Gastroesophageal sphincter (tissue), 4 donors: Measurements from ENCODE around the gene CHST8. TPM values are rescaled to one million over a fixed set of nuclear protein-coding genes. Genes with fewer than 3 reads are reported as not detected.

ENCODE experiments used
- ATAC-seq: fragments of 150-250 bp; one replicate; pipeline ENCODE4 v1.9.1; 2016; ENCODE audit warnings: mild to moderate bottlenecking, moderate library complexity
- H3K27ac ChIP-seq, 4 donors: fragments of 200-600 bp; sonication (generic) in 3 of 4; 1 replicate in 3 of 4; 2 replicates in 1 of 4; pipeline ENCODE4 v1.5.1; 2016 to 2019
- H3K27me3 ChIP-seq: fragments of 200-600 bp; sonication (generic); one replicate; pipeline ENCODE4 v1.5.1; 2019
- H3K36me3 ChIP-seq, 2 donors: fragments of 200-600 bp; sonication (generic); one replicate each; pipeline ENCODE4 v1.5.1; 2019; ENCODE audit warnings: control low read depth in 1 of 2
- H3K4me1 ChIP-seq, 3 donors: fragments of 200-600 bp; sonication (generic); 1 replicate in 2 of 3; 2 replicates in 1 of 3; pipeline ENCODE4 v1.5.1; 2016 to 2019; ENCODE audit warnings: control low read depth in 2 of 3
- H3K4me3 ChIP-seq, 2 donors: fragments of 200-600 bp; sonication (generic); one replicate each; pipeline ENCODE4 v1.5.1; 2019; ENCODE audit warnings: mild to moderate bottlenecking in 1 of 2, moderate library complexity in 1 of 2
- H3K9me3 ChIP-seq, 3 donors: fragments of 200-600 bp; sonication (generic); one replicate each; pipeline ENCODE4 v1.5.1; 2017 to 2019; ENCODE audit warnings: control low read depth in 2 of 3
- EP300 ChIP-seq: sonication (generic); formaldehyde crosslinking; IDR thresholded peaks from one replicate; pipeline ENCODE4 v1.6.1; 2017; ENCODE audit warnings: antibody characterized with exemption, mild to moderate bottlenecking
- POLR2A ChIP-seq, 2 donors: fragments of 450-650 bp; IDR thresholded peaks; one replicate each; pipeline ENCODE4 v1.6.1; 2017; ENCODE audit warnings: antibody characterized with exemption in 2 of 2, mild to moderate bottlenecking in 2 of 2, moderate library complexity in 1 of 2
- POLR2AphosphoS5 ChIP-seq: sonication (generic); formaldehyde crosslinking; IDR thresholded peaks from one replicate; pipeline ENCODE4 v1.6.1; 2017; ENCODE audit warnings: antibody characterized with exemption
- WGBS, 2 donors: methylation state at CpG; one replicate each; pipeline ENCODE4 v1.1.5; 2018; ENCODE audit warnings: low coverage in 1 of 2; 5-methylcytosine and 5-hydroxymethylcytosine counted together
- total RNA-seq, 4 donors: library from RNA; depleted of rRNA; stranded (reverse); fragments of >200 nt; gene quantifications; one replicate each; pipeline ENCODE4 v1.1.0, GENCODE V29; 2016
- TF ChIP-seq, protein P1 (sequence below), 4 experiments: fragments of 200-600 bp in 2 of 4; fragments of 450-650 bp in 2 of 4; sonication (generic) in 1 of 4; IDR thresholded peaks; one replicate each; pipeline ENCODE4 v1.5.1; 2017 to 2019; ENCODE audit warnings: antibody characterized with exemption in 4 of 4, mild to moderate bottlenecking in 2 of 4, moderate library complexity in 2 of 4

CHST8 gene
- total RNA-seq, 4 donors from 2014 or later = 0.16 to 0.66 (median 0.54) TPM; not detected in 1

DNA sequence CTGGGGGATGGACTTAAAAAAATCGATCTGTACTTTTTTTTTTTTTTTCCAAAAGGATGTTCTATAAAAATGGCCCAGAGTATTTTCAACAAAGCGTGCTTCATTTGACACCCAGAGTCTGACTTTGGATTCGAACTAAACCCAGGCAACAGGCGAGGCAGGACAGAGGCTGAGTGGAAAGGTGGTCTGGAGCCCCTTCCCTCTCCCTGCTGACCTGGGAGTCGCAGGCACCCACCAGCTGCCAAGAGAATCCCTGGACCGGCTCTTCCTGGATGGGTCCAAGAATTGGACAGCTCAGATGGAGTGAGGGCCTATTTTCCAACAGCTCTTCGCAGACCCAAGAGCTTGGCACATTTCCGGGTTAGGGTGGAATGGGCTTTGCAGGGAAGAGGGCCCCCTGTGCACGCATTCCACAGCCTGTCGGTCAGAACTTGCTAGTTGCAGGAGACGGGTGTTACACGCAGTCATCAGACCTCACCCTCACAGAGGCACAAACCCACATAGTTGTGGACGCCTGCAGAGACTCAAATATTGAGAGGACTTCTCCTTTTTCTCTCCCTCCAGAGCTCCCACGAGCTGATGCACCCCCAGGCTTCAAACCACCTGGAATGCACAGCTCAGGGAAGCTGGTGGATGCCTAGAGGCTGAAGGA, 190.1 kb downstream of the CHST8 start:
- Histone ChIP-seq H3K4me1 (no peaks in the 10 kb centered on the region), H3K27me3 (no peaks in the 10 kb centered on the region), H3K9me3 (no peaks in the 10 kb centered on the region), H3K27ac (no peak overlapping the region), H3K4me3 (no peak overlapping the region), H3K36me3 (peaks cover 0 to 75% of the 10 kb centered on the region in 2 donors)
- 43% methylated on average over 5 of the region's 14 CpGs; no CpG with 5 or more reads in 1 of the 2 donors for WGBS, 2 donors
- ATAC-seq = no peak
- TF ChIP-seq POLR2A (IDR thresholded peaks at IDR 0.05) (no peak), POLR2AphosphoS5 (no peak), EP300 (no peak)
- TF ChIP-seq, protein P1, sequence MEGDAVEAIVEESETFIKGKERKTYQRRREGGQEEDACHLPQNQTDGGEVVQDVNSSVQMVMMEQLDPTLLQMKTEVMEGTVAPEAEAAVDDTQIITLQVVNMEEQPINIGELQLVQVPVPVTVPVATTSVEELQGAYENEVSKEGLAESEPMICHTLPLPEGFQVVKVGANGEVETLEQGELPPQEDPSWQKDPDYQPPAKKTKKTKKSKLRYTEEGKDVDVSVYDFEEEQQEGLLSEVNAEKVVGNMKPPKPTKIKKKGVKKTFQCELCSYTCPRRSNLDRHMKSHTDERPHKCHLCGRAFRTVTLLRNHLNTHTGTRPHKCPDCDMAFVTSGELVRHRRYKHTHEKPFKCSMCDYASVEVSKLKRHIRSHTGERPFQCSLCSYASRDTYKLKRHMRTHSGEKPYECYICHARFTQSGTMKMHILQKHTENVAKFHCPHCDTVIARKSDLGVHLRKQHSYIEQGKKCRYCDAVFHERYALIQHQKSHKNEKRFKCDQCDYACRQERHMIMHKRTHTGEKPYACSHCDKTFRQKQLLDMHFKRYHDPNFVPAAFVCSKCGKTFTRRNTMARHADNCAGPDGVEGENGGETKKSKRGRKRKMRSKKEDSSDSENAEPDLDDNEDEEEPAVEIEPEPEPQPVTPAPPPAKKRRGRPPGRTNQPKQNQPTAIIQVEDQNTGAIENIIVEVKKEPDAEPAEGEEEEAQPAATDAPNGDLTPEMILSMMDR (IDR thresholded peaks at IDR 0.05) = no peak

DNA sequence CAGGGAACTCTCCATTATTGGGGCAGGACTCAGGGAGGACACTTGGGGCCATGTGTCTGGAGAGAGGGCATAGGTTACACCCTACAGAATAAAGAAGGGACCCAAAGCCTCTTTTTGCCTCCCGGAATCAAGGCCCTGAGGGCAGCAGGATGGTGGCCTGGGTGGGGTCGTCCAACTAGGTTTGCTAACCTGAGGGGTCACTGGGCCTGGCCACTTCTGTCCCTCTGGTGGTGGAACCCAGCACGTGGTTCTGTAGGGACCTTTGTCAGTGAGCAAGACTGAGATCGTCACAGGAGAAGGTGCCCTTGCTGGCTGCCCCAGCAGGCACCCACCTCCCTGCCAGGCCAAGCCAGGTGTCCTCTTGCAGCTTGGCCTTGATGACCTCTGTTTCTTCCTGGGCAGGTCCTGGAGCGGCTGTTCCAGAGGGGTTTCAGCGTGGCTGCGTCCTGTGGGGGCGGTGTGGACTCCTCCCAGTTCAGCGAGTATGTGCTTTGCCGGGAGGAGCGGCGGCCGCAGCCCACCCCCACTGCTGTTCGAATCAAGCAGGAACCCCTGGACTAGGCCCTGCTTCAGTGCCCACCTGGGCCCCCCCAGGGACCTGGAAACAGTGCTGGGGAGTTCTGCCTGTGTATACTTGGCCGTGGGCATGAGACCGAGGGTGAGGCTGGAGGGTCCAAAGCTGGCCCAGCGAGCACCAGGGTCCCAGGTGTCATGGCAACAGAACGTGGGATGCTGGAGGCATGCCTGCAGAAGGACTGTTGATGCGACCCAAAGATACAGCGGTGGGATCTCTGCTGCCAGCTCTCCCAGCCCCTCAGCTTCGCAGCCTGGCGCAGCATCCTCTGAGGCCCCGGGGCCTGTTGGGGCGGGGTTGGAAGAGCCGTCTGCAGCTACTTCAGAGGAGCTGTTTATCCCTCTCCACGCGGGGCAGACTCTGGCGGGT, 190.9 kb downstream of the CHST8 start:
- no peak for ATAC-seq
- Histone ChIP-seq H3K27me3 (no peaks in the 10 kb centered on the region), H3K36me3 (peaks cover 0 to 67% of the 10 kb centered on the region in 2 donors), H3K27ac (no peak overlapping the region), H3K4me3 (no peak overlapping the region), H3K9me3 (no peaks in the 10 kb centered on the region), H3K4me1 (no peaks in the 10 kb centered on the region)
- WGBS, 2 donors = 70 to 81% methylated on average over 2 to 7 of the region's 28 CpGs
- TF ChIP-seq, protein P1 (IDR thresholded peaks at IDR 0.05) = no peak
- TF ChIP-seq POLR2AphosphoS5 = no peak
- no peak for TF ChIP-seq EP300
- TF ChIP-seq POLR2A (IDR thresholded peaks at IDR 0.05) = no peak

DNA sequence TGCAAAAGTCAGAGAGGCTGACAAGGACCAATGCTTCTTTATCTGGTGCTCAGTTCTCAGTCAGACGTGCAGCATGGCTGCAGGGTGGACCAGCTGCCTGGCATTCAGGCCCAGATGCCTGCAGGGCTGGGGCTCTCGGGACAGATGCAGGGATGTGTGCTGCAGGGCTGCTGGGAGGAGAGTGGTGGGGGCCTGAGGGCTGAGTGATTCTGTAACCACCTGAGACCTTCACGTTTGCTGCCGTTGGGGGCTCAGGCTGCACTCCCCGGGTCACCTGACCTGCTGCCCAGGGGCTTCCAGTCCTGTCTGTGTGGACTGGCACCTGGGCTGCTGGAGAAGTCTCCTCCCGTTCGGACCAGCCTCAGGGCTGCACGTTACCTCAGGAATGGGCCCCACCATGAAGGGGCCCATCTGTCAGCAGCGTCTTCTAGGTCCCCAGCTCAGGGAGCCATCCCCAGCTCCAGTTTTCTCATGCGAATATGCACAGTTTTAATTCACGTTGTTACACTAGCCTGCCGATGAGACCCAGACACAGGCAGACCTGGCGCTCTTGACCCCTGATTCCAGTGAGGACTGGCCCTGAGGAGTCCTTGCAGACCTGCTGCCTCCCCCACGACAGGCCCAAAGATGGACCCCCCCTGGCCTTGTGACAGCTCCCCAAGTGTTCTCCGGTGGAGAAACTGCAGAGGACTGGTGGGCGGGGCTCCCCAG, 191.8 kb downstream of the CHST8 start:
- Histone ChIP-seq H3K27ac (no peak overlapping the region), H3K4me1 (no peaks in the 10 kb centered on the region), H3K4me3 (no peak overlapping the region), H3K36me3 (peaks cover 0 to 58% of the 10 kb centered on the region in 2 donors), H3K9me3 (no peaks in the 10 kb centered on the region), H3K27me3 (no peaks in the 10 kb centered on the region)
- WGBS, 2 donors = 70% methylated on average over 2 of the region's 16 CpGs; no CpG with 5 or more reads in 1 of the 2 donors
- ATAC-seq = no peak
- TF ChIP-seq, protein P1 (IDR thresholded peaks at IDR 0.05) = no peak
- TF ChIP-seq POLR2AphosphoS5 = no peak
- TF ChIP-seq EP300 = no peak
- TF ChIP-seq POLR2A (IDR thresholded peaks at IDR 0.05) = no peak

DNA sequence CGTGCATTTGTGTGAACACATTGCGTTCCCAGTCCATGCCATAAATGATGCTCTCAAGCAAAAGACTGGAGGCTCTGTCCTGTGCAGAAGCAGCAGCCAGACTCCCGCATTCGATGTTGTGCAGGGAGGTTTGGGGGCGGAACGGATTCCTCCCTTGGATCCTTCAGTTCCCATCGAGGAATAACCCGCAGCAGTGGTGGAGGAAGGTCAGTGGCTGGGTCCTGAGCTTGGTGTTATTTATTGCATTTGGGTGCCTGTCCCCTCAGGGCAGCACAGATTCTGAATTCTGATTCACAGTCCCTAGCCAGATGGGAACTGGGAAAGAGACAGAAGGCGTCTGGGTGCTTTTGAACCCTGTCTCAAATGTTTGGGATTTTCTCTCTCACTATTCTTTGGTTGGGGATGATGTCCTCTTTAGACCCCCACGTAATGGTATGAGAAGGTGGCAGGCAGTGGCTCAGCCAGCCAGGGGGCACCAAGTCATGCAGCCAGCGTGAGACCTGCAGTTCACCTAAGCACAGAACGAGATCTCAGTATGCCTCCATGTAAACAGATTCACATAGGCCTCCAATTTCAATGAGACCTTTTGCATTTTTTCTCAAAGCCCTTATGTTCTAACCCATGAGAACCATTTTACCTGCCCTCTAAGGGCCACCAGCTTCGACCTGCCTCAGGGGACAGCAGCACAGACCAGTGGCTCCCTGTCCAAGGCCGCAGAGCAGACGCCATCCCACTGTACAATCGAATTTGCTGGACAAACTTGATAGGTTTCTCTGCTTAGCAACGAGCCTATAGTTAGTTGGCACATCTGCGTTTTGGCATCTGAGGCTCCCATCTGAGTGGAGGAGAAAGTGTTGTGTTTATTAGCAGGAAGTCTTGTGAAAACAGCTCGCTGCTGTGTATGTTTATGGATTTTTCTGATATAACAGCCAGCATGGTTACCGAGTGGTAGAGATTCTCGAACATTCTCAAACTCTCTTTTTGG, 192.7 kb downstream of the CHST8 start:
- peaks cover 0 to 5% (median 0%) of the 10 kb centered on the region in 3 donors for H3K4me1 ChIP-seq
- 68 to 78% methylated on average over 12 to 13 of the region's 21 CpGs for WGBS, 2 donors

More for the DNA sequence above, 192.7 kb downstream of the CHST8 start:
- H3K27ac ChIP-seq = no peak overlapping the region
- no peaks in the 10 kb centered on the region for H3K9me3 ChIP-seq
- no peak overlapping the region for H3K4me3 ChIP-seq
- TF ChIP-seq POLR2AphosphoS5 (no peak), POLR2A (IDR thresholded peaks at IDR 0.05) (no peak), EP300 (no peak)
- TF ChIP-seq, protein P1 (IDR thresholded peaks at IDR 0.05) = no peak
- peaks cover 0 to 48% of the 10 kb centered on the region in 2 donors for H3K36me3 ChIP-seq
- H3K27me3 ChIP-seq = no peaks in the 10 kb centered on the region
- no peak for ATAC-seq
